ENCODE results near the gene OR2T12.

- no peak for TF ChIP-seq EZH2 (IDR thresholded peaks at IDR 0.05; ENCODE audit: borderline replicate concordance)
- TF ChIP-seq, protein P1, sequence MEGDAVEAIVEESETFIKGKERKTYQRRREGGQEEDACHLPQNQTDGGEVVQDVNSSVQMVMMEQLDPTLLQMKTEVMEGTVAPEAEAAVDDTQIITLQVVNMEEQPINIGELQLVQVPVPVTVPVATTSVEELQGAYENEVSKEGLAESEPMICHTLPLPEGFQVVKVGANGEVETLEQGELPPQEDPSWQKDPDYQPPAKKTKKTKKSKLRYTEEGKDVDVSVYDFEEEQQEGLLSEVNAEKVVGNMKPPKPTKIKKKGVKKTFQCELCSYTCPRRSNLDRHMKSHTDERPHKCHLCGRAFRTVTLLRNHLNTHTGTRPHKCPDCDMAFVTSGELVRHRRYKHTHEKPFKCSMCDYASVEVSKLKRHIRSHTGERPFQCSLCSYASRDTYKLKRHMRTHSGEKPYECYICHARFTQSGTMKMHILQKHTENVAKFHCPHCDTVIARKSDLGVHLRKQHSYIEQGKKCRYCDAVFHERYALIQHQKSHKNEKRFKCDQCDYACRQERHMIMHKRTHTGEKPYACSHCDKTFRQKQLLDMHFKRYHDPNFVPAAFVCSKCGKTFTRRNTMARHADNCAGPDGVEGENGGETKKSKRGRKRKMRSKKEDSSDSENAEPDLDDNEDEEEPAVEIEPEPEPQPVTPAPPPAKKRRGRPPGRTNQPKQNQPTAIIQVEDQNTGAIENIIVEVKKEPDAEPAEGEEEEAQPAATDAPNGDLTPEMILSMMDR (IDR thresholded peaks at IDR 0.05; ENCODE audit: poor library complexity): no peak
Observed at GRCh38 chr1:248288391-248288790, 14.8 kb downstream of the OR2T12 start.
